IMR-90 (cell line): ENCODE measurements around the gene B4GALT7.

ENCODE experiments used
- BHLHE40 ChIP-seq: fragments of 150-350 bp; IDR thresholded peaks from 2 replicates; pipeline ENCODE4 v1.6.1; 2016; ENCODE audit warnings: mild to moderate bottlenecking, low read depth, low read length
- CEBPB ChIP-seq: IDR thresholded peaks from 2 replicates; pipeline ENCODE4 v1.6.1; 2012; ENCODE audit warnings: low read depth, low read length, improper control_type of control experiment
- CHD1 ChIP-seq: IDR thresholded peaks from 2 replicates; pipeline ENCODE4 v1.6.1; 2012; ENCODE audit warnings: low read depth, low read length, improper control_type of control experiment
- POLR2A ChIP-seq: IDR thresholded peaks from 2 replicates; pipeline ENCODE4 v1.6.1; 2012; ENCODE audit warnings: mild to moderate bottlenecking, low read depth, low read length
- RAD21 ChIP-seq: IDR thresholded peaks from 2 replicates; pipeline ENCODE4 v1.6.1; 2012; ENCODE audit warnings: low read length, improper control_type of control experiment
- RCOR1 ChIP-seq: IDR thresholded peaks from 2 replicates; pipeline ENCODE4 v1.6.1; 2012; ENCODE audit warnings: mild to moderate bottlenecking, low read length, improper control_type of control experiment; ENCODE audit not compliant: insufficient replicate concordance
- SMC3 ChIP-seq: fragments of 150-350 bp; IDR thresholded peaks from 2 replicates; pipeline ENCODE4 v1.6.1; 2016; ENCODE audit warnings: low read depth, mild to moderate bottlenecking, antibody characterized with exemption, low read length, moderate library complexity
- TF ChIP-seq, protein P1 (sequence below): fragments of 150-350 bp; IDR thresholded peaks from 2 replicates; pipeline ENCODE4 v1.6.1; 2017; ENCODE audit warnings: mild to moderate bottlenecking, antibody characterized with exemption, low read length, low read depth
- TF ChIP-seq, protein P2 (sequence below): conservative IDR thresholded peaks from 2 replicates; pipeline ENCODE4 v1.5.1; 2012; ENCODE audit warnings: mild to moderate bottlenecking, low read depth, low read length, improper control_type of control experiment

DNA sequence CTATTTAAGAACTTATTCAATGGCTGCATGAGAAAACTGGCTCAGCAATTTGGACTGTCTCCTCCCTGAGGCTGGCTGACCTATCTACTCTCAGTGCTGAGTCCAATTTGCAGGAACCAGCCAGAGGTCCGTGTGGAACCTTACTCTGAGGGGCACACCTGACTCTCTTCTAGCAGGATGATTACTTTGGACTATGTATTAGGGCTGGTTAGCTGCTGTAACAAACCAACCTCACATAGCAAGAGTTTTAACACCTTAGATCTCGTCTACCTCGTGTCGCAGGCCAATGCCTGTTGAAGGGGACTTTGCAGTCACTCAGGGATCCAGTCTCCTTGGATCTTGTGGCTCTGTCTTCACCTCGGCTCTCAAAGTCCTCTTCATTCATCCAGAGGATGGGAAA lies 42.1 kb upstream of the B4GALT7 start:
- TF ChIP-seq, protein P1, sequence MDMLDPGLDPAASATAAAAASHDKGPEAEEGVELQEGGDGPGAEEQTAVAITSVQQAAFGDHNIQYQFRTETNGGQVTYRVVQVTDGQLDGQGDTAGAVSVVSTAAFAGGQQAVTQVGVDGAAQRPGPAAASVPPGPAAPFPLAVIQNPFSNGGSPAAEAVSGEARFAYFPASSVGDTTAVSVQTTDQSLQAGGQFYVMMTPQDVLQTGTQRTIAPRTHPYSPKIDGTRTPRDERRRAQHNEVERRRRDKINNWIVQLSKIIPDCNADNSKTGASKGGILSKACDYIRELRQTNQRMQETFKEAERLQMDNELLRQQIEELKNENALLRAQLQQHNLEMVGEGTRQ, result no peak
- TF ChIP-seq RAD21 (no peak), CEBPB (no peak), SMC3 (no peak), CHD1 (no peak), BHLHE40 (no peak), POLR2A (no peak), RCOR1 (no peak)
- TF ChIP-seq, protein P2, sequence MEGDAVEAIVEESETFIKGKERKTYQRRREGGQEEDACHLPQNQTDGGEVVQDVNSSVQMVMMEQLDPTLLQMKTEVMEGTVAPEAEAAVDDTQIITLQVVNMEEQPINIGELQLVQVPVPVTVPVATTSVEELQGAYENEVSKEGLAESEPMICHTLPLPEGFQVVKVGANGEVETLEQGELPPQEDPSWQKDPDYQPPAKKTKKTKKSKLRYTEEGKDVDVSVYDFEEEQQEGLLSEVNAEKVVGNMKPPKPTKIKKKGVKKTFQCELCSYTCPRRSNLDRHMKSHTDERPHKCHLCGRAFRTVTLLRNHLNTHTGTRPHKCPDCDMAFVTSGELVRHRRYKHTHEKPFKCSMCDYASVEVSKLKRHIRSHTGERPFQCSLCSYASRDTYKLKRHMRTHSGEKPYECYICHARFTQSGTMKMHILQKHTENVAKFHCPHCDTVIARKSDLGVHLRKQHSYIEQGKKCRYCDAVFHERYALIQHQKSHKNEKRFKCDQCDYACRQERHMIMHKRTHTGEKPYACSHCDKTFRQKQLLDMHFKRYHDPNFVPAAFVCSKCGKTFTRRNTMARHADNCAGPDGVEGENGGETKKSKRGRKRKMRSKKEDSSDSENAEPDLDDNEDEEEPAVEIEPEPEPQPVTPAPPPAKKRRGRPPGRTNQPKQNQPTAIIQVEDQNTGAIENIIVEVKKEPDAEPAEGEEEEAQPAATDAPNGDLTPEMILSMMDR, result no peak
